ENCODE data around the gene C10orf71. TPM values are rescaled to one million over a fixed set of nuclear protein-coding genes. Genes with fewer than 3 reads are reported as not detected.

Gene C10orf71
- total RNA-seq, 1 experiment from 2014 or later = not detected

GRCh38 chr10:49273082-49273465, 25.9 kb upstream of the C10orf71 start:
- Histone ChIP-seq H3K9me2 (ENCODE audit: insufficient read depth) (no peaks in the 10 kb centered on the region), H2AFZ (ENCODE audit: low read depth, low read length, poor library complexity, severe bottlenecking) (no peak overlapping the region), H3K27ac (ENCODE audit: low read depth, low read length) (no peak overlapping the region), H3K4me2 (ENCODE audit: low read length) (no peak overlapping the region), H3K36me3 (ENCODE audit: control insufficient read depth in 1 of 2, insufficient read depth in 2 of 2, low read length in 2 of 2) (no peaks in the 10 kb centered on the region), H3K79me2 (ENCODE audit: insufficient read depth, low read length) (no peaks in the 10 kb centered on the region), H3K27me3 (ENCODE audit: insufficient read depth, low read length) (peaks cover 5% of the 10 kb centered on the region; the same call in 1 of the 2 replicates), H3K9me3 (ENCODE audit: control insufficient read depth in 1 of 2, insufficient read depth in 1 of 2, low read depth in 1 of 2, low read length in 2 of 2) (no peaks in the 10 kb centered on the region), H4K20me1 (ENCODE audit: insufficient read depth) (no peaks in the 10 kb centered on the region), H3K4me1 (ENCODE audit: control insufficient read depth in 1 of 2, insufficient read depth in 2 of 2, low read length in 2 of 2) (no peaks in the 10 kb centered on the region), H3K4me3 (replicated peaks in 1 of 2; ENCODE audit: low read depth in 1 of 2, low read length in 2 of 2) (no peak overlapping the region), H3K9ac (ENCODE audit: low read length) (no peak overlapping the region)
- ChIA-PET CTCF (no interaction called here), POLR2A (no interaction called here), RAD21 (ENCODE audit: low non-redundant PET in 1 of 2, low total read pairs in 2 of 2, uncharacterized antibody in 2 of 2, unreplicated experiment in 2 of 2) (no interaction called here)
- no peak for DNase-seq (ENCODE audit: low read depth, low spot score)
- ATAC-seq = no peak
- TF ChIP-seq, protein P1, sequence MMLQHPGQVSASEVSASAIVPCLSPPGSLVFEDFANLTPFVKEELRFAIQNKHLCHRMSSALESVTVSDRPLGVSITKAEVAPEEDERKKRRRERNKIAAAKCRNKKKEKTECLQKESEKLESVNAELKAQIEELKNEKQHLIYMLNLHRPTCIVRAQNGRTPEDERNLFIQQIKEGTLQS (IDR thresholded peaks at IDR 0.05) = no peak
- no peak for TF ChIP-seq CEBPB (IDR thresholded peaks at IDR 0.05; ENCODE audit: low read depth)
- TF ChIP-seq ZNF274 (IDR thresholded peaks at IDR 0.05; ENCODE audit: low read depth, low read length) = no peak
- TF ChIP-seq CBX3 (IDR thresholded peaks at IDR 0.05; ENCODE audit: low read depth) = no peak
- TF ChIP-seq CTCF (IDR thresholded peaks at IDR 0.05 in 2 of 3, conservative IDR thresholded peaks at IDR 0.05 in 1 of 3; ENCODE audit: borderline replicate concordance in 1 of 3, insufficient read depth in 1 of 3, low read depth in 2 of 3, low read length in 2 of 3) = no peak
- TF ChIP-seq POLR2A (IDR thresholded peaks at IDR 0.05; ENCODE audit: borderline replicate concordance, extremely low read depth, insufficient read depth, insufficient read length) = no peak
- no peak for TF ChIP-seq TCF7L2 (IDR thresholded peaks at IDR 0.05; ENCODE audit: borderline replicate concordance, extremely low read depth, insufficient read depth, insufficient read length)
- no peak for TF ChIP-seq POLR2AphosphoS5 (IDR thresholded peaks at IDR 0.05; ENCODE audit: low read depth, low read length)
- no peak for TF ChIP-seq ZBTB33 (IDR thresholded peaks at IDR 0.05; ENCODE audit: extremely low read depth, insufficient replicate concordance, low read length)
- no peak for TF ChIP-seq JUND (IDR thresholded peaks at IDR 0.05)
- TF ChIP-seq ZFX (IDR thresholded peaks at IDR 0.05) = no peak
- no peak for TF ChIP-seq ELF1 (IDR thresholded peaks at IDR 0.05; ENCODE audit: borderline replicate concordance, low read depth)
- no peak for TF ChIP-seq SIN3A (IDR thresholded peaks at IDR 0.05; ENCODE audit: low read depth)
- no peak for TF ChIP-seq EZH2phosphoT487 (IDR thresholded peaks at IDR 0.05; ENCODE audit: borderline replicate concordance)
- no peak for TF ChIP-seq YY1 (IDR thresholded peaks at IDR 0.05; ENCODE audit: extremely low read depth, insufficient replicate concordance, low read depth, low read length)
- TF ChIP-seq EGR1 (IDR thresholded peaks at IDR 0.05; ENCODE audit: low read depth) = no peak
- TF ChIP-seq, protein P2, sequence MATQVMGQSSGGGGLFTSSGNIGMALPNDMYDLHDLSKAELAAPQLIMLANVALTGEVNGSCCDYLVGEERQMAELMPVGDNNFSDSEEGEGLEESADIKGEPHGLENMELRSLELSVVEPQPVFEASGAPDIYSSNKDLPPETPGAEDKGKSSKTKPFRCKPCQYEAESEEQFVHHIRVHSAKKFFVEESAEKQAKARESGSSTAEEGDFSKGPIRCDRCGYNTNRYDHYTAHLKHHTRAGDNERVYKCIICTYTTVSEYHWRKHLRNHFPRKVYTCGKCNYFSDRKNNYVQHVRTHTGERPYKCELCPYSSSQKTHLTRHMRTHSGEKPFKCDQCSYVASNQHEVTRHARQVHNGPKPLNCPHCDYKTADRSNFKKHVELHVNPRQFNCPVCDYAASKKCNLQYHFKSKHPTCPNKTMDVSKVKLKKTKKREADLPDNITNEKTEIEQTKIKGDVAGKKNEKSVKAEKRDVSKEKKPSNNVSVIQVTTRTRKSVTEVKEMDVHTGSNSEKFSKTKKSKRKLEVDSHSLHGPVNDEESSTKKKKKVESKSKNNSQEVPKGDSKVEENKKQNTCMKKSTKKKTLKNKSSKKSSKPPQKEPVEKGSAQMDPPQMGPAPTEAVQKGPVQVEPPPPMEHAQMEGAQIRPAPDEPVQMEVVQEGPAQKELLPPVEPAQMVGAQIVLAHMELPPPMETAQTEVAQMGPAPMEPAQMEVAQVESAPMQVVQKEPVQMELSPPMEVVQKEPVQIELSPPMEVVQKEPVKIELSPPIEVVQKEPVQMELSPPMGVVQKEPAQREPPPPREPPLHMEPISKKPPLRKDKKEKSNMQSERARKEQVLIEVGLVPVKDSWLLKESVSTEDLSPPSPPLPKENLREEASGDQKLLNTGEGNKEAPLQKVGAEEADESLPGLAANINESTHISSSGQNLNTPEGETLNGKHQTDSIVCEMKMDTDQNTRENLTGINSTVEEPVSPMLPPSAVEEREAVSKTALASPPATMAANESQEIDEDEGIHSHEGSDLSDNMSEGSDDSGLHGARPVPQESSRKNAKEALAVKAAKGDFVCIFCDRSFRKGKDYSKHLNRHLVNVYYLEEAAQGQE (IDR thresholded peaks at IDR 0.05; ENCODE audit: low read depth) = no peak
- intact Hi-C loops (cut with micrococcal nuclease) = no loop called here
- BruUV-seq (replicated peaks) = no TSS peak

All from HCT116 (cell line).